Type B pancreatic cell (in vitro differentiated cells): Measurements from ENCODE around the gene TAS1R3. TPM values are rescaled to one million over a fixed set of nuclear protein-coding genes. Genes with fewer than 3 reads are reported as not detected.

Experiments
- DNase-seq: peaks from one replicate; pipeline ENCODE4 v3.0.0; 2021; ENCODE audit warnings: mixed read lengths; ENCODE audit not compliant: unreplicated experiment; ENCODE audit errors: extremely low spot score
- H3K27ac Mint-ChIP-seq: 2 replicates; pipeline ENCODE4 v1.8.0; 2021; ENCODE audit warnings: mild to moderate bottlenecking, mixed read lengths
- H3K27me3 Mint-ChIP-seq: 2 replicates; pipeline ENCODE4 v1.8.0; 2021; ENCODE audit warnings: mixed read lengths
- H3K36me3 Mint-ChIP-seq: 2 replicates; pipeline ENCODE4 v1.8.0; 2021; ENCODE audit warnings: mixed read lengths
- H3K4me1 Mint-ChIP-seq: one replicate; pipeline ENCODE4 v1.8.0; 2021; ENCODE audit warnings: mixed read lengths; ENCODE audit not compliant: unreplicated experiment
- H3K4me3 Mint-ChIP-seq: 2 replicates; pipeline ENCODE4 v1.8.0; 2021; ENCODE audit warnings: mild to moderate bottlenecking, mixed read lengths
- H3K9me3 Mint-ChIP-seq: 2 replicates; pipeline ENCODE4 v1.8.0; 2021; ENCODE audit warnings: mixed read lengths
- CTCF ChIP-seq: fragments of 200-600 bp; sonication (generic); conservative IDR thresholded peaks from 2 replicates; pipeline ENCODE4 v1.5.0; 2021; ENCODE audit warnings: antibody characterized with exemption, mild to moderate bottlenecking
- long read RNA-seq: library from polyadenylated mRNA; unstranded; transcript quantifications from one replicate; pipeline ENCODE4 v2.0.0, GENCODE V29; 2020
- total RNA-seq: library from RNA; stranded (reverse); gene quantifications from 2 replicates; pipeline ENCODE4 v1.2.1, GENCODE V29; 2021; ENCODE audit warnings: low replicate concordance

Gene TAS1R3
- total RNA-seq, result 0.83 and 0.89 TPM in 2 replicates
- long read RNA-seq, result 0 reads

GRCh38 chr1:1331068-1331965 is at the start of gene TAS1R3:
Gene TAS1R3, plus strand, starts transcription at chr1:1331280. Its CDS starts 66 bp downstream, at chr1:1331346.
- no peaks in the 10 kb centered on the region for H3K27me3 Mint-ChIP-seq
- no peak within 1 kb of the TSS for H3K4me3 Mint-ChIP-seq
- no peaks in the 10 kb centered on the region for H3K9me3 Mint-ChIP-seq
- H3K36me3 Mint-ChIP-seq, result no peaks in the 10 kb centered on the region
- no peak for DNase-seq
- no peak for TF ChIP-seq CTCF
- H3K27ac Mint-ChIP-seq, result no peak within 1 kb of the TSS
- H3K4me1 Mint-ChIP-seq, result no peaks in the 10 kb centered on the region

GRCh38 chr1:1281533-1282321 is 49.4 kb upstream of the TAS1R3 start:
- H3K4me3 Mint-ChIP-seq, result no peak overlapping the region
- H3K27ac Mint-ChIP-seq, result no peak overlapping the region
- no peaks in the 10 kb centered on the region for H3K27me3 Mint-ChIP-seq
- no peaks in the 10 kb centered on the region for H3K9me3 Mint-ChIP-seq
- no peaks in the 10 kb centered on the region for H3K4me1 Mint-ChIP-seq
- H3K36me3 Mint-ChIP-seq, result no peaks in the 10 kb centered on the region
- no peak for DNase-seq
- TF ChIP-seq CTCF, result no peak

GRCh38 chr1:1282998-1283397 is 48.1 kb upstream of the TAS1R3 start:
- Mint-ChIP-seq H3K4me1 (no peaks in the 10 kb centered on the region), H3K4me3 (no peak overlapping the region), H3K36me3 (no peaks in the 10 kb centered on the region), H3K9me3 (no peaks in the 10 kb centered on the region), H3K27ac (no peak overlapping the region), H3K27me3 (no peaks in the 10 kb centered on the region)
- DNase-seq, result peak; percentile 64
- no peak for TF ChIP-seq CTCF

GRCh38 chr1:1283821-1284220 is 47.3 kb upstream of the TAS1R3 start:
- Mint-ChIP-seq H3K9me3 (no peaks in the 10 kb centered on the region), H3K27me3 (no peaks in the 10 kb centered on the region)

More at GRCh38 chr1:1283821-1284220, 47.3 kb upstream of the TAS1R3 start:
- Mint-ChIP-seq H3K27ac (no peak overlapping the region), H3K36me3 (no peaks in the 10 kb centered on the region), H3K4me3 (no peak overlapping the region), H3K4me1 (no peaks in the 10 kb centered on the region)
- peak; percentile 68 for DNase-seq
- TF ChIP-seq CTCF, result no peak
